Activated B cell treated with CpG ODN at 0.5 μM for 24 hours (primary cell): ENCODE data around the gene PRKCZ. TPM values are rescaled to one million over a fixed set of nuclear protein-coding genes. Genes with fewer than 3 reads are reported as not detected.
A peak's percentile ranks its signal among the peaks of the same experiment; 100 is the strongest.

Source experiments
- ATAC-seq: fragments of 200-7000 bp; cut with Tn5 transposase; one replicate; pipeline ENCODE4 v1.10.0; 2021; ENCODE audit warnings: low read depth, mild to moderate bottlenecking, moderate library complexity
- CTCF ChIA-PET: fragments of 350-600 bp; sonication (Branson Sonifier 250); formaldehyde crosslinking; loops from one replicate; lab custom pipeline; 2021; ENCODE audit warnings: antibody characterized with exemption; lab: Charles Lee
- POLR2A ChIA-PET: fragments of 350-600 bp; sonication (Branson Sonifier 250); formaldehyde crosslinking; loops from one replicate; lab custom pipeline; 2021; ENCODE audit warnings: antibody characterized with exemption; lab: Charles Lee
- DNase-seq: peaks from one replicate; pipeline ENCODE4 v3.0.0; 2022
- H3K27ac Mint-ChIP-seq: one replicate; pipeline ENCODE4 v1.8.0; 2020; ENCODE audit warnings: mixed read lengths
- H3K27me3 Mint-ChIP-seq: one replicate; pipeline ENCODE4 v1.8.0; 2021; ENCODE audit warnings: mixed read lengths
- H3K36me3 Mint-ChIP-seq: one replicate; pipeline ENCODE4 v1.8.0; 2021; ENCODE audit warnings: low read depth, mixed read lengths
- H3K4me1 Mint-ChIP-seq: one replicate; pipeline ENCODE4 v1.8.0; 2021; ENCODE audit warnings: mixed read lengths
- H3K4me3 Mint-ChIP-seq: one replicate; pipeline ENCODE4 v1.8.0; 2020; ENCODE audit warnings: mild to moderate bottlenecking, mixed read lengths
- H3K9me3 Mint-ChIP-seq: one replicate; pipeline ENCODE4 v1.8.0; 2020; ENCODE audit warnings: mixed read lengths
- intact Hi-C: fragments of 100-400 bp; cut with micrococcal nuclease; formaldehyde crosslinking; loops from one replicate; pipeline ENCODE4 v1.15.1; 2024
- total RNA-seq: library from RNA; stranded (reverse); gene quantifications from 2 replicates; pipeline ENCODE4 v1.2.3, GENCODE V29; 2022
- TF ChIP-seq, protein P1 (sequence below): fragments of 200-600 bp; IDR thresholded peaks from one replicate; pipeline ENCODE4 v1.8.0; 2022; ENCODE audit warnings: antibody characterized with exemption, mild to moderate bottlenecking

The PRKCZ gene
- total RNA-seq, 1 donor from 2014 or later = 28.5 TPM

DNA sequence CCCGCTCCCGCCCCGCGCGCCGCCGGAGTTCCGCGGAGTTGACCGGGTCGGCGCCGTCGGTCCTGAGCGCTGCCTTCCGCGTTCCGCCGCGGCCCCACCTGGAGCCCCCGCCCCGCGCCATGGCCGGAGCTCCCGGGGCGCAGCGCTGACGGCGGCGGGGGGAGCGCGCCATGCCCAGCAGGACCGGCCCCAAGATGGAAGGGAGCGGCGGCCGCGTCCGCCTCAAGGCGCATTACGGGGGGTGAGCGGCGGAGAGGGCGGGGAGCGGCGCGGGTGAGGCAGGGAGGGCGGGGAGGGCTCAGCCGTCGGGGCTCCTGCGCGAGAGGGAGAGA is 216 bp downstream of the PRKCZ start:
- H3K27me3 Mint-ChIP-seq = peaks cover 7% of the 10 kb centered on the region
- TF ChIP-seq, protein P1, sequence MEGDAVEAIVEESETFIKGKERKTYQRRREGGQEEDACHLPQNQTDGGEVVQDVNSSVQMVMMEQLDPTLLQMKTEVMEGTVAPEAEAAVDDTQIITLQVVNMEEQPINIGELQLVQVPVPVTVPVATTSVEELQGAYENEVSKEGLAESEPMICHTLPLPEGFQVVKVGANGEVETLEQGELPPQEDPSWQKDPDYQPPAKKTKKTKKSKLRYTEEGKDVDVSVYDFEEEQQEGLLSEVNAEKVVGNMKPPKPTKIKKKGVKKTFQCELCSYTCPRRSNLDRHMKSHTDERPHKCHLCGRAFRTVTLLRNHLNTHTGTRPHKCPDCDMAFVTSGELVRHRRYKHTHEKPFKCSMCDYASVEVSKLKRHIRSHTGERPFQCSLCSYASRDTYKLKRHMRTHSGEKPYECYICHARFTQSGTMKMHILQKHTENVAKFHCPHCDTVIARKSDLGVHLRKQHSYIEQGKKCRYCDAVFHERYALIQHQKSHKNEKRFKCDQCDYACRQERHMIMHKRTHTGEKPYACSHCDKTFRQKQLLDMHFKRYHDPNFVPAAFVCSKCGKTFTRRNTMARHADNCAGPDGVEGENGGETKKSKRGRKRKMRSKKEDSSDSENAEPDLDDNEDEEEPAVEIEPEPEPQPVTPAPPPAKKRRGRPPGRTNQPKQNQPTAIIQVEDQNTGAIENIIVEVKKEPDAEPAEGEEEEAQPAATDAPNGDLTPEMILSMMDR = no peak
- no peaks in the 10 kb centered on the region for H3K9me3 Mint-ChIP-seq
- ChIA-PET CTCF (no interaction called here), POLR2A (interaction anchor here (0.8 to 0.9 kb wide), 2 partner anchors 264 to 536 kb away, joined by 3 read pairs; partner anchors contain the start of gene PRXL2B)
- intact Hi-C loops = loop anchor here (1.0 to 5.0 kb wide), 4 partner anchors 62 to 435 kb away; partner anchors contain the start of genes MIB2, MORN1 and RER1
- peaks cover 3% of the 10 kb centered on the region for H3K36me3 Mint-ChIP-seq
- H3K4me3 Mint-ChIP-seq = peak overlapping the region; percentile 75
- no peak overlapping the region for H3K27ac Mint-ChIP-seq
- peak; percentile 26 for ATAC-seq
- H3K4me1 Mint-ChIP-seq = peaks cover 26% of the 10 kb centered on the region
- no peak for DNase-seq

DNA sequence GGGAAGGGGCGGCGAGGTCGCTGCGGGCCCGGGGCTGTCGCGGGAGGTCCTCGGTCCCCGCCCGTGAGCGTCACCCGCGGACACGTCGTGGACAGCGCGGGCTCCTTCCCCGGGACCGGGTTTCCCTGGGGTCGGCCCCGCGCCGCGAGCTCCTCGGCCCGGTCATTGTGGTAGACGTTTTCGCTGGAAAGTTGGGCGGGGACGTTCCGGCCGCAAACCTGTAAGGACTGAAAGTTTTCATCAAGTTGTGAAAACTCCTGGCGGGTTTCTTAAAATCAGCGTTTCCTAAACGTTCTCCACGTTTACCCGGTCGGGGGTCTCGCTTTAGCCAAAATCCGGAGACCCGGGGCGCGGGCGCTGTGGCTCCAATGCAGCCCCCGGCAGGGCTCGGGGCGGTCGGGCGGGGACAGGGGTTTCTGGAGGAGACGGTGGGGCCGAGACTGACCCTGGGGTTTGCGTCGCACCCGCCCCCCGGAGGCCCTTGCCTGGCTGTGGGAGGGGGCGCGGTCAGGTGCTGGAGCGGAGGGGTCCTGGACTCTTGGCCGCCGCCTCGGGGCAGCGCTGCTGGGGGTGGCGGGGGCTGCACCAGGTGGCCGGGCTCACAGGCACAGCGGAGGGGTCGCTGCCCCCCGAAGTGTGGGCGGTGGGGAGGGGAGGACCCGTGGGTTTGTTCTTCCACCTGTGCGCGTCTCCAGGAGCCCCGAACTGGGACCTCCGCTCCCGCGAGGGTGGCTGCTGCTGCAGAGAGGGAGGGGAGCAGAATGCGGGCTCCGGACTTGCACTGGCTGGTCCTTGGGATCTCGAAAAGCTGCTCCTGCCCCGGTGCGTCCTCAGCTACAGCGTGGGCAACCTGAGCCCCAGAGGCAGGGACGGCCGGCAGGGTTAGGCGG is 827 bp downstream of the PRKCZ start:
- CTCF ChIA-PET = no interaction called here
- Mint-ChIP-seq H3K4me3 (peak overlapping the region; percentile 75), H3K9me3 (no peaks in the 10 kb centered on the region), H3K4me1 (peaks cover 22% of the 10 kb centered on the region), H3K27me3 (peaks cover 2% of the 10 kb centered on the region), H3K36me3 (peaks cover 6% of the 10 kb centered on the region), H3K27ac (no peak overlapping the region)
- TF ChIP-seq, protein P1 = no peak
- ATAC-seq = no peak
- intact Hi-C loops = loop anchor here (1.0 to 5.0 kb wide), 4 partner anchors 61 to 436 kb away; partner anchors contain the start of genes MIB2, MORN1 and RER1
- no peak for DNase-seq
- POLR2A ChIA-PET = interaction anchor here (0.8 to 0.9 kb wide), 2 partner anchors 264 to 535 kb away, joined by 3 read pairs; partner anchors contain the start of gene PRXL2B

DNA sequence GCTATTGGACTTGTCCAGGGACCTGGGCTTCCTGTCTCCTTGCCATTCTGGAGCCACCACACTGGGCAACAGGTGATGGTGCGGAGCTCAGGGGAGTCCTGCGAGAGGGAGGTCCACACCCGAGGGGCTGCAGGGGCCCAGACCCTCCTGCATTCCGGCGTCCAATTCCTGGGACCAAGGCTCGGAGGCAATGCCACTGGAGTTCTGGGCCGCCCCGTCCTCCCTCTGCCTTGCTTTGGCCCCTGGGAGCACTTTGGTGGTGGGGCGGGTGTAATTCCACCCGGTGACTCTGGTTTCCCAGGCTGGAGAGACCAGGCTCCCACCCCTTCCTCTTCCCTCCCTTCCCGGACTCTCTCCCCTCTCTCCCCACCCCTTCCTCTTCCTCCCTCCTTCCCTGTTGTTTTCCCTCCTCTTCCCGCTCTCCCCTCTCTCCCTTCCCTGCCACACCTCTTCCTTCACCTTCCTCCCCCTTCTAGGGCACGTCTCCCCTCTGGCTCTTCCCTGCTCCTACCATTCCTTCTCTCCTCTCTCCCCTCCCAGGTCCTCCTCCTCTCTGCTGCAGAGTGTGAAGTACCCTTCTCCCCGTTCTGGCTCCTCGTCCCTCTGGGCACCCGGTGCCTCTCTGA is 2.0 kb downstream of the PRKCZ start:
- no peak overlapping the region for H3K27ac Mint-ChIP-seq
- peaks cover 13% of the 10 kb centered on the region for H3K36me3 Mint-ChIP-seq
- ChIA-PET POLR2A (no interaction called here), CTCF (no interaction called here)
- intact Hi-C loops = loop anchor here (5.0 kb wide), 1 partner anchor 80 kb away; no protein-coding TSS in a partner anchor
- H3K9me3 Mint-ChIP-seq = no peaks in the 10 kb centered on the region
- H3K4me1 Mint-ChIP-seq = peaks cover 19% of the 10 kb centered on the region
- ATAC-seq (no peak), DNase-seq (no peak)
- TF ChIP-seq, protein P1 = no peak
- peak overlapping the region; percentile 75 for H3K4me3 Mint-ChIP-seq
- peaks cover 2% of the 10 kb centered on the region for H3K27me3 Mint-ChIP-seq

DNA sequence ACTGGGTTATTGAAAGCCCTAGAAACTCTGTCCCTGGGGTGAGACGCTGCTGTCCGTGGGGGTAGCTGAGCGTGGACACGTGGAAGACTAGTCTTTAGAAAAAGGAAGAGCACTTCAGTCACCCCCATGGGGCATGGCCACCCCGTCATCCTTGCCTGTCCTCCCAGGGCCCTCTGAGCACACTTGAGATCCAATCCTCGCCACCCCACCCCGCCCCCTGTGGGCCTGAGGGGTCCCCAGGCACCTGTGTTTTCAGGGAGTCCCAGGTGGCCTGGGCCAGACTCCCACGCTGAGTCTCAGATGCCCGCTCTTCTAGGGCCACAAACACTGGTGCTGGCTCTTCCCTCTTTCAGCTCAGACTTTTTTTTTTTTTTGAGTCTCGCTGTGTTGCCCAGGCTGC is 2.5 kb downstream of the PRKCZ start:
- Mint-ChIP-seq H3K27ac (no peak overlapping the region), H3K27me3 (peaks cover 2% of the 10 kb centered on the region), H3K4me1 (peaks cover 19% of the 10 kb centered on the region), H3K36me3 (peaks cover 16% of the 10 kb centered on the region), H3K9me3 (no peaks in the 10 kb centered on the region), H3K4me3 (peak overlapping the region; percentile 50)
- ChIA-PET POLR2A (no interaction called here), CTCF (no interaction called here)
- intact Hi-C loops = loop anchor here (5.0 kb wide), 1 partner anchor 80 kb away; no protein-coding TSS in a partner anchor
- DNase-seq (no peak), ATAC-seq (no peak)
- TF ChIP-seq, protein P1 = no peak

DNA sequence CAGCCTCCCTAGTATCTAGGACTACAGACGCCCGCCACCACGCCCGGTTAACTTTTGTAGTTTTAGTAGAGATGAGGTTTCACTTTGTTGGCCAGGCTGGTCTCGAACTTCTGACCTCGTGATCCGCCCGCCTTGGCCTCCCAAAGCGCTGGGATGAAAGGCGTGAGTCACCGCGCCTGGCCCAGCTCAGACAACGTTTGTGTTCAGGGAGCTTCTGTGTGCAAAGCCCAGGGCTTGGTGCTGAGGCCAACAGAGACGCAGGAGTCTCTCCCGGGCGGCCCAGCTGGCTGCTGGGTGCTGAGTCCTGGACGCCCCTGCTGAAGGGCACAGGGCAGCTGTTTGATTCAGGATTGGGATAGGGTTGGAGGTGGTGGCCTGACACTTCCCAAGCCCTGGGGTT is 3.0 kb downstream of the PRKCZ start:
- H3K4me3 Mint-ChIP-seq = no peak overlapping the region
- ATAC-seq (no peak), DNase-seq (no peak)
- no peaks in the 10 kb centered on the region for H3K9me3 Mint-ChIP-seq
- intact Hi-C loops = loop anchor here (5.0 kb wide), 1 partner anchor 79 kb away; no protein-coding TSS in a partner anchor
- H3K4me1 Mint-ChIP-seq = peaks cover 19% of the 10 kb centered on the region
- CTCF ChIA-PET = no interaction called here
- H3K36me3 Mint-ChIP-seq = peaks cover 16% of the 10 kb centered on the region
- POLR2A ChIA-PET = no interaction called here
- peaks cover 2% of the 10 kb centered on the region for H3K27me3 Mint-ChIP-seq
- TF ChIP-seq, protein P1 = no peak
- H3K27ac Mint-ChIP-seq = no peak overlapping the region
